Measurements from ENCODE around the gene OR7G3.

The OR7G3 gene

GRCh38 chr19:9107375-9107774 is 19.4 kb downstream of the OR7G3 start, which contains the start of gene OR7G2:
TSS of gene OR7G2 (minus strand) at chr19:9107475. CDS start at chr19:9103243, 4,232 bp downstream.
- no peak for DNase-seq (ENCODE audit: low spot score)

- DNase-seq (ENCODE audit: low spot score), result no peak
Observed at GRCh38 chr19:9086761-9087160, 40.0 kb downstream of the OR7G3 start, which contains the start of gene OR1M1. TSS of gene OR1M1 (plus strand) at chr19:9087061. CDS start at chr19:9093245, 6,184 bp downstream.

- DNase-seq (ENCODE audit: low spot score), result no peak
Observed at GRCh38 chr19:9078651-9079050, 48.1 kb downstream of the OR7G3 start.

DNA sequence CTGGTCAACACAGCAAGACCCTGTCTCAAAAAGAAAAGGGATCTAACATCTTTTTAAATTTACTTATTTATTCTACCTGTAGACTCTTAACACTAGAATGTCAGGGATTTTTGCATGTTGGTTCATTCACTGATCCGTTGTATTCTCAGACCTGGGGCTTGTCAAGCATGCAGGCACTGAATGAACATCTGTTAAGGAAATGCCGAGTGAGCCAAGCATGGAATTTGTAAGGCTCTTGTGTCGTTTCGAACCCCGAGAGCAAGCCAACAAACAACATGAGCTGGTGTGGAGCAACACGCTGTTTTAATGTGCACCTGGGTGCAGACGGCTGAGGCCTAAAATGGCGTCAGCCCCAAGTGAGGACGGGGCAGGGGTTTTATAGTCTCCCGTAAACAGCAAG is 49.8 kb downstream of the OR7G3 start:
- no peak for DNase-seq (ENCODE audit: low spot score)
